Endothelial cell (in vitro differentiated cells): ENCODE data around the gene TMEM163. TPM values are rescaled to one million over a fixed set of nuclear protein-coding genes. Genes with fewer than 3 reads are reported as not detected.
"Not testable (repeated sequence)": the region's sequence is repeated elsewhere in the genome, so short reads cannot be mapped to it uniquely, and the experiment has no call there.

Experiments
- DNase-seq: peaks from one replicate; pipeline ENCODE4 v3.0.0; 2021; ENCODE audit warnings: low spot score
- H3K27ac Mint-ChIP-seq: one replicate; pipeline ENCODE4 v1.8.0; 2021; ENCODE audit warnings: mixed read lengths, inconsistent platforms; ENCODE audit not compliant: unreplicated experiment
- H3K27me3 Mint-ChIP-seq: one replicate; pipeline ENCODE4 v1.8.0; 2021; ENCODE audit warnings: mild to moderate bottlenecking, moderate library complexity, mixed read lengths, inconsistent platforms; ENCODE audit not compliant: unreplicated experiment
- H3K36me3 Mint-ChIP-seq: one replicate; pipeline ENCODE4 v1.8.0; 2021; ENCODE audit warnings: mild to moderate bottlenecking, low read depth, mixed read lengths, inconsistent platforms; ENCODE audit not compliant: unreplicated experiment
- H3K4me1 Mint-ChIP-seq: one replicate; pipeline ENCODE4 v1.8.0; 2021; ENCODE audit warnings: mild to moderate bottlenecking, mixed read lengths, inconsistent platforms; ENCODE audit not compliant: unreplicated experiment
- H3K4me3 Mint-ChIP-seq: one replicate; pipeline ENCODE4 v1.8.0; 2021; ENCODE audit warnings: mild to moderate bottlenecking, mixed read lengths, inconsistent platforms; ENCODE audit not compliant: unreplicated experiment
- H3K9me3 Mint-ChIP-seq: one replicate; pipeline ENCODE4 v1.8.0; 2021; ENCODE audit warnings: mixed read lengths, inconsistent platforms; ENCODE audit not compliant: unreplicated experiment
- total RNA-seq: library from RNA; stranded (reverse); fragmentation: NEBNext Ultra II Directional; extraction: Animal tissue kit (Norgen Biotek cat#: 25700); gene quantifications from one replicate; pipeline ENCODE4 v1.2.1, GENCODE V29; 2021; ENCODE audit not compliant: unreplicated experiment
- TF ChIP-seq, protein P1 (sequence below): fragments of 200-600 bp; sonication (generic); IDR thresholded peaks from one replicate; pipeline ENCODE4 v1.5.0; 2021; ENCODE audit warnings: antibody characterized with exemption; ENCODE audit not compliant: unreplicated experiment

Gene TMEM163
- total RNA-seq, 1 donor from 2014 or later: 150 TPM

DNA sequence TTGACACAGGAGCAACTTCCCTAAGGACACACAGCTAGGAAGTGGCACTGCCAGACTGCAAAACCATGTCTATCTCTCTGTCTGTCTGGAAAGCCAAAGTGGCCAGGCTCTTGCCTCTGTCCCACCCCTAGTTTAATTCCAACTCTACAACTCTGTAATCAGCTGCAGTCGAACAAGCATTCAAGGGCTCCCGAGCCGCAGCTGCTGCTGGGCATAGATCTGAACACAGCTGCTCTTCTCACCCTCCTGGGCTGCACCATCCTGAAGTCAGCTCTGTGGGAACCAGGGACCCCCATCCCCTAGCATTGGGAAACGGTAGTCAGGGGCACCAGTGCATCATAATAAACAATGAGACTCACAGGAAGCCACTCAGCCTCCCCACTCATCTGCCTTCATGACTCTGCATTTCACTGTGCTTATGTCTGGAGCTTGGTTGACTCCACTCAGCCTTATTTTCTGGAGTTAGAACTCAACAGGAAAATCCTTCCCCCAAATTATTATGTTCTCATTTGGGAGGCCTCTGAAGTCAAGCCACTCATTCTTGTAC, 44.4 kb upstream of the TMEM163 start:
- Mint-ChIP-seq H3K36me3 (no peaks in the 10 kb centered on the region), H3K4me1 (peaks cover 6% of the 10 kb centered on the region), H3K9me3 (no peaks in the 10 kb centered on the region), H3K27me3 (no peaks in the 10 kb centered on the region), H3K27ac (no peak overlapping the region), H3K4me3 (no peak overlapping the region)
- DNase-seq: no peak
- TF ChIP-seq, protein P1, sequence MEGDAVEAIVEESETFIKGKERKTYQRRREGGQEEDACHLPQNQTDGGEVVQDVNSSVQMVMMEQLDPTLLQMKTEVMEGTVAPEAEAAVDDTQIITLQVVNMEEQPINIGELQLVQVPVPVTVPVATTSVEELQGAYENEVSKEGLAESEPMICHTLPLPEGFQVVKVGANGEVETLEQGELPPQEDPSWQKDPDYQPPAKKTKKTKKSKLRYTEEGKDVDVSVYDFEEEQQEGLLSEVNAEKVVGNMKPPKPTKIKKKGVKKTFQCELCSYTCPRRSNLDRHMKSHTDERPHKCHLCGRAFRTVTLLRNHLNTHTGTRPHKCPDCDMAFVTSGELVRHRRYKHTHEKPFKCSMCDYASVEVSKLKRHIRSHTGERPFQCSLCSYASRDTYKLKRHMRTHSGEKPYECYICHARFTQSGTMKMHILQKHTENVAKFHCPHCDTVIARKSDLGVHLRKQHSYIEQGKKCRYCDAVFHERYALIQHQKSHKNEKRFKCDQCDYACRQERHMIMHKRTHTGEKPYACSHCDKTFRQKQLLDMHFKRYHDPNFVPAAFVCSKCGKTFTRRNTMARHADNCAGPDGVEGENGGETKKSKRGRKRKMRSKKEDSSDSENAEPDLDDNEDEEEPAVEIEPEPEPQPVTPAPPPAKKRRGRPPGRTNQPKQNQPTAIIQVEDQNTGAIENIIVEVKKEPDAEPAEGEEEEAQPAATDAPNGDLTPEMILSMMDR: no peak

DNA sequence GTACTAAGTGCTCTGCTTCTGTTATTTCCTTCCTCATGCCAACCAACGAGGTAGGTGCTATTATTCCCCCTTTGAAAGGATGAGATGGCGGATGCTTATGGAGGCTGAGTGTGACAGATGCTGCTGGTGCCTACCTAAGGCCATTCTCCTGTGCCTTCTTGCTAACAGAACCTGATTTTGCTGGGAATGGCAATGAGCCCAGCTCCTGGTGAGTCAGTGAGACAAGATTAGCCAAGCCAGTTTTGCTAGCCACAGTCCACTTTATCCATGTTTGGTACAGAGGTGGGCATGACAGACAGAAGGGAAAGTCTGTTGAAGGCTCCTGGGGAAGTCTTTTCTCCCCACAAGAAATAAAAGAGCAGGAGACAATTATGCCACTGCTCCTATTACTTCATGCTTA, 43.7 kb upstream of the TMEM163 start:
- TF ChIP-seq, protein P1: no peak
- no peaks in the 10 kb centered on the region for H3K36me3 Mint-ChIP-seq
- peaks cover 6% of the 10 kb centered on the region for H3K4me1 Mint-ChIP-seq
- H3K27me3 Mint-ChIP-seq: no peaks in the 10 kb centered on the region
- H3K9me3 Mint-ChIP-seq: no peaks in the 10 kb centered on the region
- no peak for DNase-seq
- no peak overlapping the region for H3K4me3 Mint-ChIP-seq
- H3K27ac Mint-ChIP-seq: peak overlapping the region; percentile 9

DNA sequence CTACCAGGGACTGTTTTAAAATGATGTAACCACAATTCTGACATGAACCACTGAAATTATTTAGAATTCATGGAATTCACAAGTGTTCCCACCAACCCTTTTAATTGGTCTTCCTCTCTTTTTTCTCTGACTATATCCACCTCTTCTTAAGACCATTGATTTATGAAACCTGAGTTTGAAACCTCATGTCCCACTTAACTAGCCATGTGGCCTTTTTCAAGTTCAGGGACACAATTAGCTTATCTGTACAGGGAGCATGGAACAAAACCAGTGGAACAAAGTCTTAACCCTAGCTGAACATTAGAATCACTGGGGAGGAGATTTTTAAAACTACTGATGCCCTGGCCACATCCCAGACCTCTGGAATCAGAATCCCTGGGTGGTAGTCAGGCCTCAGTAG, 41.6 kb upstream of the TMEM163 start:
- TF ChIP-seq, protein P1: no peak
- Mint-ChIP-seq H3K4me3 (no peak overlapping the region), H3K36me3 (no peaks in the 10 kb centered on the region), H3K27me3 (no peaks in the 10 kb centered on the region), H3K9me3 (no peaks in the 10 kb centered on the region), H3K27ac (no peak overlapping the region), H3K4me1 (peaks cover 6% of the 10 kb centered on the region)
- no peak for DNase-seq

DNA sequence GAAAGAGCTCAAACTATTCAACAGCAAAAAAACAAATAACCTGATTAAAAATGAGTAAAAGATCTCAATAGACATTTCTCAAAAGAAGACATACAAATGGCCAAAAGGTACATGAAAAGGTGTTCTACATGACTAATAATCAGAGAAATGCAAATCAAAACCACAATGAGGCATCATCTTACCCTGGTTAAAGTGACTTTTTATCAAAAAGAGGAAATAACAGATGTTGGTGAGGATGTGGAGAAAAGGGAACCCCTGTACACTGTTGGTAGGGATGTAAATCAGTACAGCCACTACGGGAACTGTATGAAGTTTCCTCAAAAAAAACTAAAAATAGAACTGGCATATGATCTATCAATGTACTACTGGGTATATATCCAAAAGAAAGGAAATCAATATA, 39.8 kb upstream of the TMEM163 start:
- Mint-ChIP-seq H3K4me1 (peaks cover 6% of the 10 kb centered on the region), H3K4me3 (no peak overlapping the region), H3K36me3 (no peaks in the 10 kb centered on the region), H3K27me3 (no peaks in the 10 kb centered on the region), H3K27ac (no peak overlapping the region), H3K9me3 (no peaks in the 10 kb centered on the region)
- TF ChIP-seq, protein P1: no peak
- no peak for DNase-seq

DNA sequence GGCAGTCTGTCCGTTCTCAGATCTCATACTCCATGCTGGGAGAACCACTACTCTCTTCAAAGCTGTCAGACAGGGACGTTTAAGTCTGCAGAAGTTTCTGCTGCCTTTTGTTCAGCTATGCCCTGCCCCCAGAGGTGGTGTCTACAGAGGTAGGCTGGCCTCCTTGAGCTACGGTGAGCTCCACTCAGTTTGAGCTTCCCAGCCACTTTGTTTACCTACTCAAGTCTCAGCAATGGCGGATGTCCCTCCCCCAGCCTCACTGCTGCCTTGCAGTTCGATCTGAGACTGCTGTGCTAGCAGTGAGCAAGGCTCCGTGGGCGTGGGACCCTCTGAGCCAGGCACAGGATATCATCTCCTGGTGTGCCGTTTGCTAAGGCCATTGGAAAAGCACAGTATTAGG, 33.2 kb upstream of the TMEM163 start:
- not testable (repeated sequence) for H3K27me3 Mint-ChIP-seq, H3K27ac Mint-ChIP-seq, H3K4me1 Mint-ChIP-seq, DNase-seq, H3K9me3 Mint-ChIP-seq, H3K36me3 Mint-ChIP-seq, H3K4me3 Mint-ChIP-seq
